ENCODE measurements around the gene SRGAP3. TPM values are rescaled to one million over a fixed set of nuclear protein-coding genes. Genes with fewer than 3 reads are reported as not detected.
"Not testable (repeated sequence)": the region's sequence is repeated elsewhere in the genome, so short reads cannot be mapped to it uniquely, and the experiment has no call there.

The SRGAP3 gene
- polyA plus RNA-seq, 1 donor: 22.3 TPM

DNA sequence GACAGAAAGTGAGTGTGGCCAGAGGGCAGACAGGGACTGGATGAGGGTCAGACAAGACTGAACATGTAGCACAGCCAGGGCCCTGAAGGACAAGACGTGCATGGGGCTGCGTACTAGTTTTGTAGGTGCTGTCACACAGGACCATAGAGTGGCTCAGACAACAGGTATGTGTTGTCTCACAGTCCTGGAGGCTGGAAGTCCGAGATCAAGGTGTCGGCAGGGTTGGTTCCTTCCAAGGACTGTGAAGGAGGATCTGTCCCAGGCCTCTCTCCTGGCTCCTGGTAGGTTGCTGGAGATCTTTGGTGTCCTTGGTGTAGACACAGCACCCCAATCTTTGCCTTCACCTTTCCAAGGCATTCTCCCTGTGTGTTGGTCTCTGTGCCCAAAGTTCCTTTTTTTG lies 136.4 kb downstream of the SRGAP3 start:
- no peak for DNase-seq (ENCODE audit: low read depth)

DNA sequence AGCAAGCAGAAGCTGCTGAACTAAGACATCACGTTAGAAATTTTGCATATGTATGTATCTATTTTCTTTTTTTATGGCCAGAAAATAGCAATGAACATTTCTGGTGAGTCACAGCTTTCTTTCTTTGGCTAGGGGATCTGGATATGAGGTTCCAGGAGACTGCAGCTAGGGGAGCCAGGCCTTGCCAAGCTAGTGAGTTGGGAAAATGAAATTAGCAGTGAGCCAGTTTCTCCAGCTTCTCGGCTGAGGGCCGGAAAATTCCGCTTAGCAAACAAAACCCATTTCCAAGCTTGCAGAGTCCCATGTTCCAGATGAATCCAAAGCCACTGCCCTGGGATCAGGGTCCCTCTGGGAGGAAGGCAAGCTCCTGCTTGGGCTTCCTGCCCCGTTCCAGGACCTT lies 137.6 kb downstream of the SRGAP3 start:
- peak; percentile 72 for DNase-seq (ENCODE audit: low read depth)

DNA sequence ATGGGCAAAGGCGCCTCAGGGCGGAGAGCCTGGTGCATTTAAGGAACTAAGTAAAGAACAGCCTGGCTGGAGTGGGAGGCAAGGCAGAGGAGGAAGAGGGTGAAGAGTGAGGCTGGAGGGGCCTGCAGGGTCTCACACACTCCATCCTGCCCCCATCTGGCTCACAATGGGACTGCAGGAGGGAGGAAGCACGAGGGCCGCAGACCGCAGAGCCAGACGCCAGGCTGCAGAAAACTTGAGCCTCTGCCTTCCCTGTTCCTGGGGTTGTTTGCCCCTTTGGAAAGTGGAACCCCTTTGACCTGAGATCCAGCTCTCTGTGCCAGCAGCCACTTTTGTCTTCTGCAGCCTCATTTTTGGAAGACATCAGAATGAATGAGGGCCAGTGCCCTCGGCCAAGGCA lies 138.0 kb downstream of the SRGAP3 start:
- DNase-seq (ENCODE audit: low read depth): no peak

DNA sequence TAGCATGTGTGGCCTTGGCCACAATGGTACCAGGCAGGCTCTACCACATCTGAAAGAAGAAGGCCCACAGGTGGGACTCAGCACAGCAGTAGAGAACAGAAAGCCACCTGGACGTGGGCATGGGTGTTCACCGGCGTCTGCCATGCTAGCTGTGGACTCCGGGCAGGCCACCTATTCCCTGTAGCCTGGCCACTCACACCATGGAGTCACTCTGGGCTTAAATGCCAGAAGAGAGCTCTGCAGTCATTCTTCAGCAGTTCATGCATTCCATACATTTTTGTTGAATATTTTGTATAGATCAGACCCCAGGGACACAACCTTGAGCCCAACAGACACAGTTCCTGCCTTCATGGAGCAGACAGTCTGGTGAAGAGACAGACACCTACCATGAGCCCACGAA lies 138.6 kb downstream of the SRGAP3 start:
- DNase-seq (ENCODE audit: low read depth): no peak

DNA sequence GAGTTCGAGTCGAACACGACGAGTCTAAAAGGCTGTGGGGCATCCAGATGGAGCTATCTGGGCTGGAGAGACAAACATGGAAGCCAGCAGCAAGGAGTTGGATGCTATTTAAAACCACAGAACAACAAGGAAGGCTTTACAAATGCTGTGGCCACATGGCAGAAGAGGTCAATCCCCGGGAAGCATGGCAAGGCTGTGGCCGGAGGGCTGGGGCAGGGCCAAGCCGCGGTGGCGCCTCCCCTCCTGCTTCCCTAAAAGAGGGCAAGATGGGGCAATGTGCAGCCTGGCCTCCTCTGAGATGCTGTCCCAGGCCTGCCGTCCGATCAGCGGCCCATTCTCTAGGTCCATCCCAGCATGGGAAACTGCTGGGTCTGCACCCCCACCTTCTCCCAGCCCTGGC lies 139.1 kb downstream of the SRGAP3 start:
- no peak for DNase-seq (ENCODE audit: low read depth)

DNA sequence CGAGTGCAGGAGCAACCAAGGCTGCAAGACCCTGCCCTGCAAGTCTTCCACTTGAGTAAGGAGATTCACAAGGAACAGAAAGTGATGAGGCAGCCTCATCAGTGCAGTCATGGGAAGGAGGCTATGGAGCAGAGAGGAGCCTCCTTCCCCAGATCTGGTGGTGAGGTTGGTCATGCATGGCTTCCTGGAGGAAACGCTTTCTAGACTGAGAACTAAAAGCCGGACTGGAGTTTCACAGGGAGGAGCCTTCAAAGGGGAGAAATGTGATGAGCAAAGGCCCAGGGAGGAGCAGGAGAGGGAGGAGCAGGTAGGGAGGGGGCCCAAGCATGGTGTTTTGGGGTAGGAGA lies 139.9 kb downstream of the SRGAP3 start:
- DNase-seq (ENCODE audit: low read depth): no peak

DNA sequence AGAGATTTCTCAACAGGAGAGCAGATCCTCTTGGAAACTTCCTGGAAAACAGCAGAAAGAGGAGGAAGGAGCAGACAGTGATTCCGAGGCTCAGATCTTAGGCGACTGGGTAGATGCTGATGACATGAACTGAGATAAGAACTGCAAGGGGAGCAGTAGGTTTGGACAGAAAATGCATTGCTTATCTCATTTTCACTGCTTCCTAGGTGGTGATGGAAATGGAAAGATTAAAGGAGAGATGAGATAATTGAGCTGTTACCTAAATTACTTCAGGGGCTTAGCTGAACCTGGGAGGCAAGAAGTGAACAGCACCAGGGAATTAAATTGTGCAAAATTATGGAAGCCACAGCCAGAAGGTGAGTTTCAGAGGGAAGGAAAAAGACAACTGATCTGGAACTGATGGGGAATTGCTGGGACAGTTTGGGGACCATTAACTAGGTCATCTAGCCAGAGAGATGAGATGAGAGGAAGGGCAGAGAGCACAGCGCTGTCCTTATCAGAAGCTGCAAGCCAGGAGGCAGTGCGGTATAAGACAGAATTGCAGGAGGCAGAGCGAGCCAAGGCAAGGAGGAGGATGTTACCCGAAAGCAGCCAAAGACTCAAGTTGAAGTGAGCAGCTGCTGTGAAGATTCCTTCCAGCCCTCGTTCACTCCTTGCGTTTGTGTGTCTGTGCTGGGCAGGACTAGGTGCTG lies 140.4 kb downstream of the SRGAP3 start:
- DNase-seq (ENCODE audit: low read depth): no peak

DNA sequence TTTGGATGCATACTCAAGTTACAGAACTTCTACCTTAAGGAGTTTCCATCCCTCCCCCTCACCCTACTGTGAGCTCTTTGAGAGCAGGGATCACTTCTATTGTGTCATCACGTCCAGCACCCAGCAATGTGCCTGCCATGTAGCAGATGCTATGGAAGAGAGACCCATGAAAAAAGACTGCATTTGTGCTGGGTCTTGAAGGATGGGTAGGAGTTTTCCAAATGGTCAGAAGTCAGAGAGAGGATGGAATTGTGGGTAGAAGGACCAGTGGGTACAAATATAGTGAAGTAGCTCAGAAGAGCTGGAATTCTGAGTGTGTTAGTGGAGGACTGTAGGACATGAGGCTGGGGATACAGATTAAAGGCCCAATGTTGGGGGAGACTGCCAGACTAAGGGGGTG lies 141.7 kb downstream of the SRGAP3 start:
- DNase-seq (ENCODE audit: low read depth): no peak

DNA sequence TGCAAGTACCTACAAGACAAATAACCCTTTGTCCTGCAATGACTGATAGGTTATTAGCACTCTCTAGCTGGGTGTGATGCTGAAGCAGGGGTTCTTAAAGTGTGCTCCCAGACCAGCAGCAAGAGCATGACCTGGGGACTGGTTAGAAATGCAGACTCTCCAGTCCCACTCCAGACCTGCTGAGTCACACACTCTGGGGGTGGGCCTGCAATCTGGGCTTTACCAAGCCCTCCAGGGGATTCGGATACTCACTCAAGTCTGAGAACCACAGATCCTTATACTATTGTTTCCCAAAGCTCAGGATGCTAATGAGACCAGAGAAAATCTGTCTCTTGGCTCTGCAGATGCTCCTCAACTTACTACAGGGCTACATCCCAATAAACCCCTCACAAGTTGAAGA lies 144.0 kb downstream of the SRGAP3 start:
- no peak for DNase-seq (ENCODE audit: low read depth)

DNA sequence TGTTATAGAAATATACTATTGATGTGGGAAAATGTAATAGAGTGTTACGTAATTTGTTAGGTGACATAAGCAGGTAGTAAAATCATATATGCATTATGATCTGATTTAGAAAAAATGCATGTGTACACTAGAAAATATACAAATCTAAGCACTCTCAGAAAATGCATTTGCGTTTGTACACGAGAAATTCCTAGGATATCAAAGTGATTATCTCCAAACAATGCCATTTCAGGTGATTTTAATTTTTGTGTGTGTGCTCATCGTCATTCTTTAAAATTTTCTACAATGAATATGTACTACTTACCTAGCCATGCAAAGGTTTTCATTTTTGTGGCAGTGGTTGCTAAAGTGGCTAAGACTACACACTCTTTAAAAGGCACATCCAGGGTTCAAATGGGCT lies 145.3 kb downstream of the SRGAP3 start:
- no peak for DNase-seq (ENCODE audit: low read depth)

DNA sequence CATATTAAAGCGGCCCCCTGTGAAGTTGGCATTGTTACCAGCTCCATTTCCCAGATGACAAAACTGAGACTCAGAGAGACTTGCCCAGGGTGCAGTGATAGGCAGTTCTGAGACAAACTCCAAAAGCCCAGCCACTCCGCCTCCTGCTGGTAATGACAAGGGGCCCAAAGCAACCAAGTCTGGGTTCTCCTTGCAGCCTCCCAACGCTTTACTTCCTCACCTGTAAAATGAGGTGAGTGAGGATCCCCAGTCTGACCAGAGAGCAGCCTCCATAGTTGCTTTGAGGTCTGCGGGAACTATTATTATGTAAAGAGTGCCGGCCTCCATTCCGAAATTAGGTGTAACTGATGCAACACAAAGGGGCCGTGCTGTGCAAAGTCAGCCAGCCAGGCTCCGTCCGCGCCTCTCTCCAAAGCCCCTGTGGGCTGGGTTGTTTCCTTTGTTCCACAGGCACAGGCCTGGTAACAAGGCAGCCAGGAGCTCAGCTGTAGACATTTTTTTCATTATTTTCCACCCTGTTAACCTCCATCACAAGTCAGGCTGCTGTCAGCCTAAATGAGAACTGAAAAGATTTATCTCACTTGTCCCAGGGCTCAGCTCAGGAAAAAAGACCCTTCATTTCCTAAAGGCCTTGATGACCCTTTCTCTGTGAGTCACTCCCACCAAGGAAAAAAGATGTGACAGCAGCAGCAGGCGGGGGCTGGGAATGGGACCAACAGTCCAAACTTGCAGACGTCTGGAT lies 147.0 kb downstream of the SRGAP3 start:
- DNase-seq (ENCODE audit: low read depth): no peak

DNA sequence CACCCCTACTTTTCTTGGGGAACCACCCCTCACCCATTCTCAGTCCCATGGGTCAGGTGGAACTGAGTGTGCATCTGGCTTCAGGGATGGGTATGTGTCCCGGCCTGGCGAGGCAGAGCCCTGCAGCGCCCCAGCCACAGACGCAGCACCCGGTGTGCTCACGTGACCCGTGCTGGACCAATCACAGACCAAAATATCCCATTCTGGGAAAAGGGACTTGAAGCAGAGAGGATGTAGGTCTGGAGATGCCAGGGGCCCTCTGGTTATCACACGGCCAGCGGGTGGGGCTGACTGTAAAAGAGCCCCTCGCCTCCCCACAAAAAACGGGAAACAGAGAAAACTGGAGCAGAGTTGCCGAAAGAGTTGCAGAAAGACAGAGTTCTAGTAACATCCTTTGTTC lies 148.2 kb downstream of the SRGAP3 start:
- DNase-seq (ENCODE audit: low read depth): no peak

DNA sequence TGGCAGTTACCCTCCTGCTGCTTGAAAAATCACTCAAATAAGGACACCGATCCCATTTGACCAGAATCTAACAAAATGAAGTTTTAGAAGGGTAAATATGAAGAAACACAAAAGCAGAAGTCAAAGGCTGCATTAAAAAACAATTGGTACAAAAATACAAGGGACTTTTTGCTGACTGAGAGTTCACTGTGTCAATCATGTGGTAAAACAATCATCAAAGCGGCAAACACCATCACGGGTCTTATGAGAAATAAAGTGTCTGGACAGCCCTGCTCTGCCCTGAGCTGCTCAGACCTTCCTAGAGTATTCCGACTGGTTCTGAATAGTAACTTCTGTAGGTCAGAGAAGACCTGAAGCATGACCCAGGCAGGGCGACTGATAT lies 148.9 kb downstream of the SRGAP3 start:
- DNase-seq (ENCODE audit: low read depth): no peak

DNA sequence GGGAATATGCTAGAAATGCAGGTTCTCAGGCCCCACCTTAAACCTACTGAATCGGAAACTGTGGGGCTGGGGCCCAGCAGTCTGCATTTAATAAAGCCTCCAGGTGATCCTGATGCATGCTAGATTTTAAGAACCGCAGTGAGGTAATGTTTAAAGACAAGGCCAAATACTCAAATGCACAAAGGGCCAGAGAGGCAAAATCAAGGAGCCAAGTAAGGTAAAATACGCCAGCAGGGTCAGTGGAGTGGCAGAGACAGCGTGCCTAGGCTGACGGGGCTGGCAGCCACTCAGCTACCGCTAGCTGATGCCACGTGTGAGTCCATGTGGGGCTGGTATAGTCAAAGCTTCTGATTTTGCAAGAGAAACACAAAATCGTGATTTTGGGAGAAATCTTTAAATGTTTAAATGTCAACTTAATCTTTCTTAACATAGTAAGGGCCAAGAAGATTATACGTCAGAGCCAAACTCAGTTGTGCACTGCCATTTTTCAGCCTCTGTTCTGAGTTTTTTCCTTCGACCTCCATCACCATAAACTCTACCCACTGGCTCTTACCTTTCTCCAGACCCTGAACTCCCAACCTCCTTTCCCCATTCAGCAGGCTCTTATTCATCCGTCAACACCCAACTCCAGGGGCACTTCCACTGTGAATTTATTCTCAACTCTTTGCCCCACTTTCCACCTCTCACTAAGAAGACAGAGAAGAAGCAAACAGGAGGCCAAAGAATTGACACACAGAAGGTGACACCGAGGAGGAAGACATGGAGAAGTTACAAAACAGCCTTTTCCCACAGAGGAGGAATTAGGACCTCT lies 149.5 kb downstream of the SRGAP3 start:
- DNase-seq (ENCODE audit: low read depth): no peak

DNA sequence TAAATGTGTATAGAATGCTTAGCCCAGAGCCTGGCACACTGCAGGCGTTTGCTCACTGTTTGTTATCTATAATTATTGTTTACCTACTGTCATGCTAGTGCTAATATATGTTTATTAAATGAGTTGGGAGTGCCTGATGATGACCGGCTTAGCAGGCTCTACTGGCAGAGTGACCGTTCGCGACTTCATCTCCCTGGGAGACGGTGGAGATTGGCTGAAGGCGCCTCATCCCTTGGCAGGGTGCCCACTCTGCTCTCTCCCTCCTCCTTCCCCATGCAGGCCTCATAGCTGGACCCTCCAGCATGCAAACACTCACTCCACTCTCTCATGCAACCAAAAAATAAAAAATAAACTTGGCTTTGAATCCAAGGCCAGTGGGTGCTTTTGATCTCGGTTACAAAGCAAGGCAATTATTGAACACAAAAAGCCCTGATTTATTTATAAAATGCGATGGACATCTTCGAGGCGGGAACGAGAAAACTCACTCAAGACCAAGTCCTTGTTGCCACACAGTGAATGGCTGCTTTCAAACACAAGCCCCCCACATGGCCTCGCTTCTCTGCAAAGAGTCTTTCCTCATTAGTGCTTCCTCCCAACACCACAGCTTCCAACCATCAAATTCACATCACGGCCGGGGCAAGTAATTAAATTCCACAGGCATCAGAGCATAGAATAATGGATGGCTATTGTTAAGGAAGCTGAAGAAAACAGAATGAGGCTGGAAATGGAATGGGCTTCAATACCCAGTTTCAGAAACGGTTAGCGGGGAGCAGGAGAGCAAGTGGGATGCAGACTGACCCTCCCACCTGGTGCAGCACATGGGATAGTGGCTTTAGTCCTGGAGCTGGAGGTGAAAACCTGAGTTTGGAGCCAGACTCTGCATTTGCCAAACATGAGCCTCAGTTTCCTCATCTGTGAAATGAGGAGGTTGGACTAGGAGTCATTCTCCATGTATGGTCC lies 150.4 kb downstream of the SRGAP3 start:
- DNase-seq (ENCODE audit: low read depth): no peak

DNA sequence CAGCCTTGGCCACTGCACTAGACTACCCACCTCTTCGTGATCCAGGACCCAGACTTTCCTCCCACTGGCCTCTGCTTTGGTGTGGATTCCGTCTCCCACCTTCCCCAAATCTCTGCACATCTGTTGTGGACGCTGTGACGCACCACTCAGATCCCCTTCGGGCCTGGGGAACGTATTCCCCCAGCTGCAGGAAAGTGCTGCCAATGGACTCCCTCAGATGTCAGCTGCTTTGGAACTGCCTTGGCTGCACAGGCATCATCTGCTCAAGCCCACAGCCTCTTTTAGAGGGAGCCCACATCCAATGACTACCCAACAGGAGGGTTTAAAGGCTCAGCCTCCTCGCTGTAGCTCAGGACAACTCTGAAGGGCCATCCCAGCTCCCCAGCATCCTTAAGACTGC lies 152.0 kb downstream of the SRGAP3 start:
- DNase-seq (ENCODE audit: low read depth): no peak

DNA sequence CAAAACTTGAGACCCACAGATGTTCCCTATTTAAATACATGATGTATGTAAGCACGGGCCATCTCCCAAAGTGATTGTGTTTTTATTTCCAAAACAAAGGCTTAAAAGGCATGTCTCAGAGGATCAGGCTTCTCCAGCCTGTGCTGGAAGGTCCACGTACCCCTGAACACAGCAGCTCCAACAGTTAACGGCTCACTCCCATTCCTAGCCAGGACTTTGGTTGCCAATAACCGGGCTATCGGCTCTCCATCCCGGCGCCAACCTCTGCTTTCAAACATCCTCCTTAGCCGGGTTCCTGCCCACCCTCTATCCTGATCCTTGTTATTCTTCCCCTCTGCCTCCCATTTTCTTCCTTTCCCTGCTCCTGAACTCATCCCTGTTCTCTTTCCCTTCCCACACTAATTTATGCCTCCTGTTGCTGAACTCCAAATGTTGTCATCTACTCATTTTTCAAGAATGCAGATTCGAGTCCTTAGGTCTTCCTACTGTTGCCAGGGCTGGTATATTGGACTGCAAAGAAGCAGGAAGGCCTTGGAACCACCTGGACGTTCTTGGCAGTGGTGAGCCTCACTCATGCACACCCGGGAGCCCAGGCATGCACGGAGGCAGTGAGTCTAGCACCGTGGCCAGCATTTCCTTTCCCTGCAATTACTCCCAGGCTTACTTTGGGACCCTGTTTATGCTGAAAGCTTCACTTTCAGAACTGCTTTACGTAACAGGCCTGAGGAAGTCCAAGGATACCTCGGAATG lies 157.8 kb downstream of the SRGAP3 start:
- peak; percentile 80 for DNase-seq (ENCODE audit: low read depth)

DNA sequence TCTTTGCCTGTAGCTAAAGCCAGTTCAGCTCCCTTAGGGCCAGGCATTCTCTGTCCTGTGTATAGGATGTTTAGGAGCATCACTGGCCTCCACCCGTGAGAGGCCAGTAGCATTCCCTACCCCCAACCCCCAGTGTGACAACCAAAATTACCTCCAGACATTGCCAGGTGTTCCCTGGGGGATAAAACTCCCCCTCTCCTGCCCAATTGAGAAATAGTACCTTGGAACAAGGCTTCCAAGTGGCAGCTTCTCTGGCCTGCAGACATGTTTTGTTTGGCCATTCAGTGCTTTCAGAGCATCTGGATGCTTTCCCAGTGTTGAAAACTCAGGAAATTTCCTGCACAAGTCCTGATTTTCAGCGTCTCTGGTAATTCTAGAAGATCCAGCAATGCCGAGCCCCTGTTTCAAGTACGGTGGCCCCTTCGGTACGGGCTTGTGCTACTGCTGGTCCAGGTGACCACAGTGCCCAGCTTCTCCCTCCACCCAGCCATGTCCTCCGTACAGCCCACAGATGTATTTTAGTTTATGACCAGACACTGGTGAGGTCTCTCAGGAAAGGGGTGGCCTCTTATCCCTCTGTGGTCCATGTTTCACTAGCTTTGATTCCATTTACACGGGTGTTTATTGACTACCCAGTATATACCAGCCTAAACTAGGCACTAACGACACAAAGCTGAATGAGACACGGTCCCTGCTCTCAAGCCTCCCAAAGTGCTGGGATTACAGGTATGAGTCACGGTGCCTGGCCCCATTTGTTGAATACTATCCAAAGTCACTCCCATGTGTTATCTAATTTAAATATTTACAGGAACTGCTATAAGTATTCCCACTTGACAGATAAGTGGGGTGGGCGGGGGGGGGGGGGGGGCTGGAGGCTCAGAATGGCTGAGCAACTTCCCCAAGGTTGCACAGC lies 160.7 kb downstream of the SRGAP3 start:
- DNase-seq (ENCODE audit: low read depth): no peak

DNA sequence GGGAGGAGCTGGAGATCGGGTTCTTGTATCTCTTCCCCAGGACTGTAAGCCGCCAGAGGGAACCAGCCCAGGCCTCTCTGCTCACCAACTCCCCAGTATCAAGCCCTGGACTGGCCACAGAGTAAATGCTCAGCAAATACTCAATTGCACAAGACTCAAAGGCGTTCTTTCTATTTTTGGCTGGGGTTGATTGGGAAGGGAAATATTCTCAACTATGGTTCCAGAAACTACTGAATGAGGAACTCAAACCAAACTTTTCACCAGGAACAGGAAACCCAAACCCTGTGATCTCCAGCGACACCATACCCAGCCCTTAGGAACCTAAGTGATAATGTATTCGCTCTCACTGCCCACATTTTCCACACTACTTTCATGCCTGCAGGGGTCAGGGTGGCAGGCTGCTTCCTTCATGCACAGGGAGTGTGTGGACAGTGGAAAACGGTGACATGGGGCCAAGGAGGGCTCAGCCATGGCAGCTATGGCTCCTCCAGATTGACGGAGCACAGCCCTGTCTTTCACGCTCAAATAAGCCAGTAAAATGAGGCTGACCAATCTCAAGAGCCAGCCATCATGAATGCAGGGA lies 161.5 kb downstream of the SRGAP3 start:
- DNase-seq (ENCODE audit: low read depth): no peak

DNA sequence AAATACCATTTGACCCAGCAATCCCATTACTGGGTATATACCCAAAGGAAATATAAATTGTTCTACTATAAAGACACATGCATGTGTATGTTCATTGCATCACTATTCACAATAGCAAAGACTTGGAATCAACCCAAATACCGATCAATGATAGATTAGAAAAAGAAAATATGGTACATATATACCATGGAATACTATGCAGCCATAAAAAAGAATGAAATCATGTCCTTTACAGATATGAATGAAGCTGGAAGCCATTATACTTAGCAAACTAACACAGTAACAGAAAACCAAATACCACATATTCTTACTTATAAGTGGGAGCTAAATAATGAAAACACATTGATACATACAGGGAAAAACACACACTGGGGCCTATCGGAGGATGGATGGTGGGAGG lies 164.0 kb downstream of the SRGAP3 start:
- not testable (repeated sequence) for DNase-seq (ENCODE audit: low read depth)
